DND-41 (cell line): ENCODE data around the gene FABP7.

Source experiments
- ATAC-seq: fragments of 200-7000 bp; cut with Tn5 transposase; 3 replicates; pipeline ENCODE4 v1.9.1; 2021; ENCODE audit warnings: low read depth; ENCODE audit not compliant: insufficient read depth
- DNase-seq: peaks from one replicate; pipeline ENCODE4 v3.0.0-alpha.2; 2020
- H2AFZ ChIP-seq: 2 replicates; pipeline ENCODE4 v1.6.0; 2012; ENCODE audit warnings: low read depth, low read length
- H3K27ac ChIP-seq: 2 replicates; pipeline ENCODE4 v1.5.1; 2012; ENCODE audit warnings: low read length, inconsistent platforms
- H3K27me3 ChIP-seq: fragments of 200-600 bp; sonication (generic); 2 replicates; pipeline ENCODE4 v1.6.0; 2012; ENCODE audit warnings: low read length, mild to moderate bottlenecking, inconsistent platforms; ENCODE audit not compliant: insufficient read depth, poor library complexity
- H3K36me3 ChIP-seq: 2 replicates; pipeline ENCODE4 v1.5.1; 2012; ENCODE audit warnings: low read length, inconsistent platforms; ENCODE audit not compliant: insufficient read depth
- H3K4me1 ChIP-seq: 2 replicates; pipeline ENCODE4 v1.5.1; 2012; ENCODE audit warnings: mild to moderate bottlenecking, low read length; ENCODE audit not compliant: insufficient read depth
- H3K4me2 ChIP-seq: 2 replicates; pipeline ENCODE4 v1.6.0; 2012; ENCODE audit warnings: mild to moderate bottlenecking, moderate library complexity, low read length, inconsistent platforms; ENCODE audit not compliant: insufficient read depth
- H3K4me3 ChIP-seq, 2 experiments: fragments of 200-600 bp in 1 of 2; shearing (Covaris generic) in 1 of 2; 2 replicates each; pipeline ENCODE4 v1.5.1; 2012 to 2016; ENCODE audit warnings: inconsistent platforms in 2 of 2, low read length in 2 of 2, mild to moderate bottlenecking in 2 of 2, low read depth in 1 of 2, moderate library complexity in 1 of 2
- H3K79me2 ChIP-seq: 2 replicates; pipeline ENCODE4 v1.6.0; 2012; ENCODE audit warnings: low read length, inconsistent platforms; ENCODE audit not compliant: insufficient read depth
- H3K9ac ChIP-seq: 2 replicates; pipeline ENCODE4 v1.6.0; 2012; ENCODE audit warnings: low read depth, mild to moderate bottlenecking, inconsistent platforms, low read length, moderate library complexity
- H3K9me3 ChIP-seq: 2 replicates; pipeline ENCODE4 v1.5.1; 2012; ENCODE audit warnings: low read length, moderate library complexity, mild to moderate bottlenecking, inconsistent platforms; ENCODE audit not compliant: insufficient read depth, severe bottlenecking
- H4K20me1 ChIP-seq: 2 replicates; pipeline ENCODE4 v1.6.0; 2012; ENCODE audit warnings: low read length; ENCODE audit not compliant: insufficient read depth
- EZH2 ChIP-seq: IDR thresholded peaks from 3 replicates; pipeline ENCODE4 v1.6.1; 2012; ENCODE audit warnings: borderline replicate concordance, low read depth, mild to moderate bottlenecking, moderate library complexity, low read length, inconsistent platforms; ENCODE audit not compliant: severe bottlenecking
- TF ChIP-seq, protein P1 (sequence below): IDR thresholded peaks from 2 replicates; pipeline ENCODE4 v1.5.1; 2012; ENCODE audit warnings: borderline replicate concordance, low read length, moderate library complexity, mild to moderate bottlenecking; ENCODE audit not compliant: poor library complexity, severe bottlenecking; ENCODE audit errors: extremely low read depth

The FABP7 gene

DNA sequence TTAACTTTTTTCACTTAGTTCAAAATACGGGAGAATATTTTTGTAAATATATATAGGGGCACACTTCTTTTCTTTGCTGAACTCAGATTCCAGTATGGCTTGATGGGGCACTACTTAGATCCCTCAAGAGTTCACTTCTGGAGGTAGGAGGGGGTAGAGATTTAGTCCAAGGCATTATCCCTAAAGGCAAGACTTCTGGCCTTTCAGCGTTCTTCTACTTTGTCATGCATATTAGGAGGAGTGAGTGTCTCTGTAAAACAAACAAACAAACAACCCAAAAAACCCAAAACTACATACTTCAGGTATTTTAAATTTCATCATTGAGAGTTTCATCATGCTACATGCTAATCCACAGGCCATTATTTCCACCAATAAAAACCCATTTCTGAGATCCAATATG, 41.6 kb downstream of the FABP7 start:
- TF ChIP-seq, protein P1, sequence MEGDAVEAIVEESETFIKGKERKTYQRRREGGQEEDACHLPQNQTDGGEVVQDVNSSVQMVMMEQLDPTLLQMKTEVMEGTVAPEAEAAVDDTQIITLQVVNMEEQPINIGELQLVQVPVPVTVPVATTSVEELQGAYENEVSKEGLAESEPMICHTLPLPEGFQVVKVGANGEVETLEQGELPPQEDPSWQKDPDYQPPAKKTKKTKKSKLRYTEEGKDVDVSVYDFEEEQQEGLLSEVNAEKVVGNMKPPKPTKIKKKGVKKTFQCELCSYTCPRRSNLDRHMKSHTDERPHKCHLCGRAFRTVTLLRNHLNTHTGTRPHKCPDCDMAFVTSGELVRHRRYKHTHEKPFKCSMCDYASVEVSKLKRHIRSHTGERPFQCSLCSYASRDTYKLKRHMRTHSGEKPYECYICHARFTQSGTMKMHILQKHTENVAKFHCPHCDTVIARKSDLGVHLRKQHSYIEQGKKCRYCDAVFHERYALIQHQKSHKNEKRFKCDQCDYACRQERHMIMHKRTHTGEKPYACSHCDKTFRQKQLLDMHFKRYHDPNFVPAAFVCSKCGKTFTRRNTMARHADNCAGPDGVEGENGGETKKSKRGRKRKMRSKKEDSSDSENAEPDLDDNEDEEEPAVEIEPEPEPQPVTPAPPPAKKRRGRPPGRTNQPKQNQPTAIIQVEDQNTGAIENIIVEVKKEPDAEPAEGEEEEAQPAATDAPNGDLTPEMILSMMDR: no peak
- TF ChIP-seq EZH2: no peak
- H3K4me2 ChIP-seq: no peak overlapping the region
- no peaks in the 10 kb centered on the region for H4K20me1 ChIP-seq
- no peak overlapping the region for H3K4me3 ChIP-seq
- H3K79me2 ChIP-seq: no peaks in the 10 kb centered on the region
- H3K4me1 ChIP-seq: no peaks in the 10 kb centered on the region
- H2AFZ ChIP-seq: no peak overlapping the region
- H3K27me3 ChIP-seq: peaks cover 17% of the 10 kb centered on the region
- no peaks in the 10 kb centered on the region for H3K36me3 ChIP-seq
- H3K9me3 ChIP-seq: no peaks in the 10 kb centered on the region
- H3K27ac ChIP-seq: no peak overlapping the region
- no peak overlapping the region for H3K9ac ChIP-seq
- DNase-seq: no peak
- ATAC-seq: no peak

GRCh38 chr6:122825163-122825562, 45.6 kb downstream of the FABP7 start:
- no peak for DNase-seq
- no peak for ATAC-seq

DNA sequence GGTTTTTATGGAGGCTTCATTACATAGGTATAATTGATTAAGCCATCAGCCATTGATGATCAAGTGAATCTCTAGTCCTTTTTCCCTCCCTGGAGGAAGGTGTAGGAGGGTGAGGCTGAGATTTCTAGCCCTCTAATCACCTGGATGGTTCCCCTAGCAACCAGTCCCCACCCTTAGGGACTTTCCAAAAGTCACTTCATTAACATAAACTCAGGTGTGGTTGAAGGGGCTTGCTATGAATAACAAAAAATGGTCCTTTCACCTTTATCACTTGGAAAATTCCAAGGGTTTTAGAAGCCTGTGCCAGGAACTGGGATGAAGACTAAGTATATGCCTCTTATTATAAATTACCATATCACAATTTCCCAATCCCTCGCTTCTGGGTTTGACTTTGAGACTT, 49.9 kb downstream of the FABP7 start:
- H3K79me2 ChIP-seq: no peaks in the 10 kb centered on the region
- H3K4me2 ChIP-seq: no peak overlapping the region

More at GRCh38 chr6:122825163-122825562, 45.6 kb downstream of the FABP7 start:
- no peaks in the 10 kb centered on the region for H3K36me3 ChIP-seq
- no peaks in the 10 kb centered on the region for H3K9me3 ChIP-seq
- no peak overlapping the region for H3K27ac ChIP-seq
- H3K9ac ChIP-seq: no peak overlapping the region
- no peak overlapping the region for H3K4me3 ChIP-seq
- no peak overlapping the region for H3K4me2 ChIP-seq
- TF ChIP-seq EZH2: no peak
- TF ChIP-seq, protein P1: no peak
- no peaks in the 10 kb centered on the region for H3K79me2 ChIP-seq
- no peaks in the 10 kb centered on the region for H4K20me1 ChIP-seq
- H3K4me1 ChIP-seq: no peaks in the 10 kb centered on the region
- H2AFZ ChIP-seq: no peak overlapping the region
- peaks cover 12% of the 10 kb centered on the region for H3K27me3 ChIP-seq

More for the DNA sequence above, 49.9 kb downstream of the FABP7 start:
- H3K9ac ChIP-seq: no peak overlapping the region
- no peak overlapping the region for H3K4me3 ChIP-seq
- no peaks in the 10 kb centered on the region for H3K36me3 ChIP-seq
- TF ChIP-seq EZH2: no peak
- TF ChIP-seq, protein P1: no peak
- no peak overlapping the region for H3K27ac ChIP-seq
- no peaks in the 10 kb centered on the region for H4K20me1 ChIP-seq
- DNase-seq (no peak), ATAC-seq (no peak)
- H2AFZ ChIP-seq: no peak overlapping the region
- no peaks in the 10 kb centered on the region for H3K9me3 ChIP-seq
- no peaks in the 10 kb centered on the region for H3K4me1 ChIP-seq
- H3K27me3 ChIP-seq: no peaks in the 10 kb centered on the region
